DND-41 (cell line): ENCODE results near the gene PLXNA4.

Source experiments
- CTCF ChIP-seq: IDR thresholded peaks from 2 replicates; pipeline ENCODE4 v1.5.1; 2012; ENCODE audit warnings: borderline replicate concordance, low read length, moderate library complexity, mild to moderate bottlenecking; ENCODE audit not compliant: poor library complexity, severe bottlenecking; ENCODE audit errors: extremely low read depth
- EZH2 ChIP-seq: IDR thresholded peaks from 3 replicates; pipeline ENCODE4 v1.6.1; 2012; ENCODE audit warnings: borderline replicate concordance, low read depth, mild to moderate bottlenecking, moderate library complexity, low read length, inconsistent platforms; ENCODE audit not compliant: severe bottlenecking

GRCh38 chr7:132381742-132382472 lies 194.4 kb downstream of the PLXNA4 start:
- no peak for TF ChIP-seq CTCF
- no peak for TF ChIP-seq EZH2
